ENCODE measurements around the gene ROCK2.

Gene ROCK2

GRCh38 chr2:11142987-11143386 is 201.4 kb downstream of the ROCK2 start:
- DNase-seq: no peak

- no peak for DNase-seq
Observed at GRCh38 chr2:11142330-11142729, 202.1 kb downstream of the ROCK2 start.

GRCh38 chr2:11141319-11141718 is 203.1 kb downstream of the ROCK2 start:
- DNase-seq: no peak

- DNase-seq: no peak
Observed at GRCh38 chr2:11140492-11140891, 203.9 kb downstream of the ROCK2 start.

GRCh38 chr2:11134349-11134748 is 210.1 kb downstream of the ROCK2 start:
- no peak for DNase-seq

GRCh38 chr2:11133936-11134320 is 210.5 kb downstream of the ROCK2 start:
- DNase-seq: no peak

GRCh38 chr2:11133238-11133935 is 211.0 kb downstream of the ROCK2 start:
- no peak for DNase-seq

- DNase-seq: no peak
Observed at GRCh38 chr2:11132036-11132671, 212.3 kb downstream of the ROCK2 start.

- no peak for DNase-seq
Observed at GRCh38 chr2:11131166-11131920, 213.1 kb downstream of the ROCK2 start.

All from right hindlimb (tissue), 1 donor.